Astrocyte of the spinal cord (primary cell): ENCODE data around the gene EML3.
A peak's percentile ranks its signal among the peaks of the same experiment; 100 is the strongest.
"Not testable (repeated sequence)": the region's sequence is repeated elsewhere in the genome, so short reads cannot be mapped to it uniquely, and the experiment has no call there.

Experiments used
- DNase-seq: peaks from one replicate; pipeline ENCODE4 v3.0.0; 2011; ENCODE audit warnings: low read depth, low spot score
- H3K4me3 ChIP-seq: 2 replicates; pipeline ENCODE4 v1.5.1; 2011; ENCODE audit warnings: low read depth, mild to moderate bottlenecking, low read length, moderate library complexity
- CTCF ChIP-seq: IDR thresholded peaks from 2 replicates; pipeline ENCODE4 v1.5.1; 2012; ENCODE audit warnings: low read depth, mild to moderate bottlenecking, low read length, inconsistent platforms
- in situ Hi-C: cut with HindIII; loops from 2 replicates; pipeline ENCODE4 v1.10.0; 2017; ENCODE audit warnings: low sequenced_read_pairs

Gene EML3

GRCh38 chr11:62621027-62621566, 8.5 kb upstream of the EML3 start:
- no peak for TF ChIP-seq CTCF
- in situ Hi-C loops: no loop called here
- DNase-seq: no peak

GRCh38 chr11:62616957-62617356, 4.4 kb upstream of the EML3 start:
- H3K4me3 ChIP-seq, DNase-seq, in situ Hi-C loops: not testable (repeated sequence)

More at GRCh38 chr11:62621027-62621566, 8.5 kb upstream of the EML3 start:
- H3K4me3 ChIP-seq: peak overlapping the region; percentile 82

GRCh38 chr11:62615521-62615920, 2.9 kb upstream of the EML3 start:
- H3K4me3 ChIP-seq: no peak overlapping the region
- no peak for TF ChIP-seq CTCF
- in situ Hi-C loops: no loop called here
- DNase-seq: no peak

DNA sequence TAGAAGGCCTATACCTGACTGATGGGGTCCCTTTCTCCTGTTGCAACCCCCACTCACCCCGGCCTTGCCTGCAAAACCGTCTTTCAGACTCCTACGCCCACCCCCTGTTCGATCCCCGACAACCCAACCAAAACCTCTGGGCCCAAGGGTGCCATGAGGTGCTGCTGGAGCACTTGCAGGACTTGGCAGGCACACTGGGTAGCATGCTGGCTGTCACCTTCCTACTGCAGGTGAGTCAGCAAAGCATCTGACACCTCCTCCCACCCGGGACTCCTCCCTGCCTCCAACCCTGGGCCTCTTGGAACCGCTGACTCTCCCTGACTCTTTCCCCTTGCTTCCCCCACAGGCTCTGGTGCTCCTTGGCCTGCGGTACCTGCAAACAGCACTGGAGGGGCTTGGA, 1.7 kb upstream of the EML3 start:
- TF ChIP-seq CTCF: no peak
- in situ Hi-C loops: no loop called here
- no peak overlapping the region for H3K4me3 ChIP-seq
- no peak for DNase-seq

- no peak for TF ChIP-seq CTCF
Measured at GRCh38 chr11:62613291-62613778, 760 bp upstream of the EML3 start.

GRCh38 chr11:62611705-62612365, 740 bp downstream of the EML3 start:
- DNase-seq: peak; percentile 72
- in situ Hi-C loops: no loop called here
- H3K4me3 ChIP-seq: peak overlapping the region; percentile 74
- TF ChIP-seq CTCF: no peak

More at GRCh38 chr11:62613291-62613778, 760 bp upstream of the EML3 start:
- no peak overlapping the region for H3K4me3 ChIP-seq
- no peak for DNase-seq
- in situ Hi-C loops: no loop called here

DNA sequence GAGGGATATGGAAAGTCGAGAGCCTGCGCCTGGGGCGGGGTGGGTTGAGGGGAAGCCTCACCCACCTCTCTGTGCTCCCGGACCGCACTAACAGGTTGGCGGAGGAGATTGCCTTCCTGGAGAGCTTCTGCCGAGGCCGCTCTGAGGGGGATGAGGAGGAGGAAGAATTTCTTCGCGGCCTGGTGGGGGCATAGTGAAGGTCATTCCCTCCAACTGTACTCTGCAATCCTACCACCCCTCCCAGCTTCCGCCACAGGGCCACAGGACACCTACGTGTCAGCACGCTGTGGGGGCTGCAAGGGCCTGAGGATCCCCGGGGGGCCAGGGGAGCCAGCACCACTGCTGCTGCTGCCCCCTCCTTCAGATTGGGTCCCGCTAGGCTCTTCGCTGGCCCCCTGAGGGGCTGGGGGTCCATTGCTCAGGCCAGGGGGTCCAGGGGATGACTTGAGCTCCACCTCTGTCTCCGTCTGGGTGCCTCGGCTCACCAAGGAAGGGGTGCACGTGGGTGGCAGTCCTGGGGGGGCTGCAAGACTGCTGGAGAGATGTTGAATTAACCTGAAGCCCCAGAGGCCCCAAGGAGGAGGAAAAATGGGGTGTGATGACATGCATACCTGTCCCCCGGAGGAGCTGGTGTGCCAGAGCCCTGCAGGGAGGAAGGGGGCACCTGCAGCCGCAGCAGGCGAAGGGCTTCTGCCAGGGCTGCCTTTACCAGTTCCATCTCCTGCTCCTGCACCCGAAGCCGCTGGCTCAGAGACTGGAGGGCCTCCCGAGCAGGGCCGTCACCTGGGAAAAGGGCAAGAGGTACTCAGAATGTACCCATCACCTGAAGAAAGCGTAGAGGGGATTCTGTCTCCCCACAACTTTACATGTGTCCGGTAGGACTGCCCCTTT, 1.5 kb downstream of the EML3 start:
- no peak for DNase-seq
- in situ Hi-C loops: no loop called here
- TF ChIP-seq CTCF: no peak
- peak overlapping the region; percentile 74 for H3K4me3 ChIP-seq
